Panc1 (cell line): ENCODE measurements around the gene MYRFL. TPM values are rescaled to one million over a fixed set of nuclear protein-coding genes. Genes with fewer than 3 reads are reported as not detected.

ENCODE experiments used
- ATAC-seq: fragments of 200-7000 bp; cut with Tn5 transposase; 2 replicates; pipeline ENCODE4 v1.9.1; 2020; ENCODE audit warnings: mild to moderate bottlenecking, moderate library complexity
- BruUV-seq: library from RNA; stranded (reverse); fragments of 400-500 nt; replicated peaks from 2 replicates; lab custom pipeline; 2021; lab: Mats Ljungman, UMichigan
- CTCF ChIA-PET: fragments of 300-600 bp; sonication (Branson Sonifier 250); formaldehyde crosslinking; loops from one replicate; lab custom pipeline; 2022; ENCODE audit warnings: antibody characterized with exemption; lab: Charles Lee
- POLR2A ChIA-PET: fragments of 300-600 bp; sonication (Branson Sonifier 250); formaldehyde crosslinking; loops from one replicate; lab custom pipeline; 2022; ENCODE audit warnings: antibody characterized with exemption; lab: Charles Lee
- DNase-seq: peaks from one replicate; pipeline ENCODE4 v3.0.0-alpha.2; 2010; ENCODE audit warnings: low read depth, low spot score
- H3K27ac ChIP-seq: 2 replicates; pipeline ENCODE4 v1.5.1; 2011; ENCODE audit warnings: mild to moderate bottlenecking, low read length, inconsistent platforms
- H3K27me3 ChIP-seq: fragments of 200-500 bp; sonication (Bioruptor generic); 2 replicates; pipeline ENCODE4 v1.6.0; 2014; ENCODE audit warnings: low read length, inconsistent platforms; ENCODE audit not compliant: control insufficient read depth, insufficient read depth
- H3K36me3 ChIP-seq: fragments of 200-500 bp; sonication (Bioruptor generic); 2 replicates; pipeline ENCODE4 v1.5.1; 2014; ENCODE audit warnings: inconsistent platforms, mild to moderate bottlenecking, low read length, moderate library complexity; ENCODE audit not compliant: control insufficient read depth, insufficient read depth
- H3K4me1 ChIP-seq: 2 replicates; pipeline ENCODE4 v1.5.1; 2011; ENCODE audit warnings: inconsistent platforms, mild to moderate bottlenecking, low read length, moderate library complexity; ENCODE audit not compliant: control insufficient read depth, insufficient read depth
- H3K4me3 ChIP-seq, 2 experiments: 2 replicates each; pipeline ENCODE4 v1.5.1; 2011 to 2012; ENCODE audit warnings: low read depth in 2 of 2, low read length in 2 of 2, mild to moderate bottlenecking in 2 of 2, inconsistent platforms in 1 of 2, moderate library complexity in 1 of 2
- H3K9me3 ChIP-seq: fragments of 200-500 bp; sonication (Bioruptor generic); 2 replicates; pipeline ENCODE4 v1.5.1; 2014; ENCODE audit warnings: low read depth, mild to moderate bottlenecking, inconsistent platforms, low read length, moderate library complexity; ENCODE audit not compliant: control insufficient read depth, insufficient read depth
- CTCF ChIP-seq: fragments of 450-650 bp; IDR thresholded peaks from 2 replicates; pipeline ENCODE4 v1.5.1; 2017; ENCODE audit warnings: mild to moderate bottlenecking
- POLR2AphosphoS5 ChIP-seq: IDR thresholded peaks from 2 replicates; pipeline ENCODE4 v1.6.1; 2012; ENCODE audit warnings: mild to moderate bottlenecking, low read depth, low read length, moderate library complexity
- SIN3A ChIP-seq: IDR thresholded peaks from 2 replicates; pipeline ENCODE4 v1.6.1; 2012; ENCODE audit warnings: low read depth, mild to moderate bottlenecking, low read length, moderate library complexity, borderline replicate concordance; ENCODE audit not compliant: insufficient read depth
- TCF7L2 ChIP-seq: IDR thresholded peaks from 2 replicates; pipeline ENCODE4 v1.6.1; 2011; ENCODE audit warnings: mild to moderate bottlenecking, low read depth, low read length, inconsistent platforms
- in situ Hi-C: cut with HindIII; loops from 2 replicates; pipeline ENCODE4 v1.10.0; 2016; ENCODE audit warnings: low sequenced_read_pairs, low pct_unique_long_range_greater_than_20kb
- intact Hi-C: fragments of 100-400 bp; cut with micrococcal nuclease; formaldehyde crosslinking; loops from one replicate; pipeline ENCODE4 v1.10.0; 2022; ENCODE audit not compliant: unreplicated experiment
- total RNA-seq: library from RNA; stranded (reverse); gene quantifications from one replicate; pipeline ENCODE4 v1.2.1, GENCODE V29; 2021; ENCODE audit not compliant: unreplicated experiment
- TF ChIP-seq, protein P1 (sequence below), 2 experiments: IDR thresholded peaks; 2 replicates each; pipeline ENCODE4 v1.6.1; 2011 to 2012; ENCODE audit warnings: low read depth in 2 of 2, control low read depth in 1 of 2, low read length in 1 of 2, mild to moderate bottlenecking in 1 of 2, moderate library complexity in 1 of 2; ENCODE audit not compliant: insufficient read depth in 1 of 2

Gene MYRFL
- total RNA-seq, 1 experiment from 2014 or later, result not detected

- Histone ChIP-seq H3K27ac (no peak overlapping the region), H3K36me3 (no peaks in the 10 kb centered on the region), H3K4me1 (peaks cover 4% of the 10 kb centered on the region), H3K27me3 (peaks cover 7% of the 10 kb centered on the region), H3K4me3 (no peak overlapping the region), H3K9me3 (no peaks in the 10 kb centered on the region)
- BruUV-seq, result no TSS peak
- ChIA-PET POLR2A (no interaction called here), CTCF (no interaction called here)
- no peak for ATAC-seq
- DNase-seq, result no peak
- in situ Hi-C loops, result no loop called here
- intact Hi-C loops, result no loop called here
- TF ChIP-seq POLR2AphosphoS5 (no peak), CTCF (no peak), SIN3A (no peak), TCF7L2 (no peak)
- TF ChIP-seq, protein P1, sequence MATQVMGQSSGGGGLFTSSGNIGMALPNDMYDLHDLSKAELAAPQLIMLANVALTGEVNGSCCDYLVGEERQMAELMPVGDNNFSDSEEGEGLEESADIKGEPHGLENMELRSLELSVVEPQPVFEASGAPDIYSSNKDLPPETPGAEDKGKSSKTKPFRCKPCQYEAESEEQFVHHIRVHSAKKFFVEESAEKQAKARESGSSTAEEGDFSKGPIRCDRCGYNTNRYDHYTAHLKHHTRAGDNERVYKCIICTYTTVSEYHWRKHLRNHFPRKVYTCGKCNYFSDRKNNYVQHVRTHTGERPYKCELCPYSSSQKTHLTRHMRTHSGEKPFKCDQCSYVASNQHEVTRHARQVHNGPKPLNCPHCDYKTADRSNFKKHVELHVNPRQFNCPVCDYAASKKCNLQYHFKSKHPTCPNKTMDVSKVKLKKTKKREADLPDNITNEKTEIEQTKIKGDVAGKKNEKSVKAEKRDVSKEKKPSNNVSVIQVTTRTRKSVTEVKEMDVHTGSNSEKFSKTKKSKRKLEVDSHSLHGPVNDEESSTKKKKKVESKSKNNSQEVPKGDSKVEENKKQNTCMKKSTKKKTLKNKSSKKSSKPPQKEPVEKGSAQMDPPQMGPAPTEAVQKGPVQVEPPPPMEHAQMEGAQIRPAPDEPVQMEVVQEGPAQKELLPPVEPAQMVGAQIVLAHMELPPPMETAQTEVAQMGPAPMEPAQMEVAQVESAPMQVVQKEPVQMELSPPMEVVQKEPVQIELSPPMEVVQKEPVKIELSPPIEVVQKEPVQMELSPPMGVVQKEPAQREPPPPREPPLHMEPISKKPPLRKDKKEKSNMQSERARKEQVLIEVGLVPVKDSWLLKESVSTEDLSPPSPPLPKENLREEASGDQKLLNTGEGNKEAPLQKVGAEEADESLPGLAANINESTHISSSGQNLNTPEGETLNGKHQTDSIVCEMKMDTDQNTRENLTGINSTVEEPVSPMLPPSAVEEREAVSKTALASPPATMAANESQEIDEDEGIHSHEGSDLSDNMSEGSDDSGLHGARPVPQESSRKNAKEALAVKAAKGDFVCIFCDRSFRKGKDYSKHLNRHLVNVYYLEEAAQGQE (IDR thresholded peaks at IDR 0.05; ENCODE audit: insufficient read depth in 1 of 2, low read depth in 2 of 2, low read length in 1 of 2), result no peak
Observed at GRCh38 chr12:69824028-69824427, 999 bp upstream of the MYRFL start.

DNA sequence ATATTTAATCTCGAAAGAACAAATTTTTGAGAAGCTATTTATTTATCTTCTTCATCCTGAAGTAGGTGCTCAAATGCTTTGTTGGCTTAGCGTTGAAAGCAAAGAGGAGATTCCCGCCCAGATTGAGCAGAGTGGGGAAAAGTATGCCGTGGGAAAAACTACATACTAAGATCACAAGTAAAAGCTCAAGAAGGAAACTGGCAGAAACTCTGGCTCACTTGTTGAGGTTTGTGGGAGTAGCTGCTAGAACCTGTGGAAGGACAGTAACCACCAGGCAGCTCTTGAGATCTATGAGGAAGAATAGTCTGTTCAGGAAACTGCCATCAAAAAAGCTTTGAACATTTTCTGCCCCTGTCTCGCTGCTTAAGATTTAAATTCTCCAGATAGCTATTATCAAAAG is 3.9 kb downstream of the MYRFL start:
- POLR2A ChIA-PET, result no interaction called here
- no peak for DNase-seq
- TF ChIP-seq POLR2AphosphoS5 (no peak), CTCF (no peak), TCF7L2 (no peak), SIN3A (no peak)
- TF ChIP-seq, protein P1 (IDR thresholded peaks at IDR 0.05; ENCODE audit: insufficient read depth in 1 of 2, low read depth in 2 of 2, low read length in 1 of 2), result no peak
- Histone ChIP-seq H3K36me3 (no peaks in the 10 kb centered on the region), H3K27ac (no peak overlapping the region), H3K4me1 (no peaks in the 10 kb centered on the region), H3K27me3 (peaks cover 12% of the 10 kb centered on the region), H3K9me3 (no peaks in the 10 kb centered on the region), H3K4me3 (no peak overlapping the region)
- in situ Hi-C loops (no loop called here), intact Hi-C loops (no loop called here)
- no peak for ATAC-seq
- CTCF ChIA-PET, result interaction anchor here (0.6 kb wide), 1 partner anchor 103 kb away, joined by 5 read pairs; no protein-coding TSS in a partner anchor
- BruUV-seq, result no TSS peak
